ES-I3 (cell line): ENCODE results near the gene ABCB10.

ENCODE experiments used
- H3K36me3 ChIP-seq: 2 replicates; pipeline ENCODE4 v1.6.1; 2013; ENCODE audit warnings: mild to moderate bottlenecking, low read length, control low read depth, moderate library complexity; ENCODE audit not compliant: insufficient read depth
- H3K4me1 ChIP-seq: 2 replicates; pipeline ENCODE4 v1.6.1; 2013; ENCODE audit warnings: mild to moderate bottlenecking, control low read depth, low read length; ENCODE audit not compliant: insufficient read depth
- H3K9ac ChIP-seq: 2 replicates; pipeline ENCODE4 v1.6.1; 2013; ENCODE audit warnings: low read depth, mild to moderate bottlenecking, low read length, moderate library complexity
- H3K9me3 ChIP-seq: 2 replicates; pipeline ENCODE4 v1.6.1; 2013; ENCODE audit warnings: mild to moderate bottlenecking, low read length, moderate library complexity; ENCODE audit not compliant: control insufficient read depth, insufficient read depth

ABCB10 gene

GRCh38 chr1:229582011-229582694 is 23.6 kb upstream of the ABCB10 start:
- H3K4me1 ChIP-seq: peaks cover 12% of the 10 kb centered on the region
- H3K9me3 ChIP-seq: no peaks in the 10 kb centered on the region
- H3K9ac ChIP-seq: no peak overlapping the region
- H3K36me3 ChIP-seq: no peaks in the 10 kb centered on the region

GRCh38 chr1:229581485-229581884 is 23.0 kb upstream of the ABCB10 start:
- H3K9me3 ChIP-seq: no peaks in the 10 kb centered on the region
- no peak overlapping the region for H3K9ac ChIP-seq
- H3K4me1 ChIP-seq: peaks cover 12% of the 10 kb centered on the region
- no peaks in the 10 kb centered on the region for H3K36me3 ChIP-seq

DNA sequence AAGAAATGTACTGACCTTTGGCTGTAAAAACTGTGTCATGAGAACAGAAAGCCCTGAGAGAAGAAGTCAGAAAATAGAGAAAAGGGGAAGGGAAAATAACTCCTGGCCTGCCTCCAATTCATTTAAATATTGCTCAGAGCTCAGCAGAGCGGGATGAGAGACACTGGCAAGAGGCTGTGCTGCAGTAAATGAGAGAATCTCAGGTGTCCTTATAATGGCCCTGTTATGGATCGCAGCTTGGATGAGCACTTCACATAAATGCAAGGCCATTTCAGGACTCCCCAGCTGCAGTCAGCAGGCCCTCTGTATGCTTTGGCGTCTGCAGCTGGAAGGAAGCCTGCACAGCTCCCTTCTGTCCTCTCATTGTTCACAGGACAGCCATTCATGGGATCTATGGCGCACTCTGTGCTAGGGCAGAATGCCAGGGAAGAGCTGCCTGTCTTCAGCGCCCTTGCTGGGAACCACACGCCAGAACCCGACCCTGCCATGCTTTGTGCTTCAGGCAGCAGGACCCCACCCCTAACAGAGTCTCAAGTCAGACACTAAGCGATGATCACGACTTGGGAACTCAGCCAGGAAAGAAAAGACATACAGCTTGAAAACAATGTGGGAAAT is 20.7 kb upstream of the ABCB10 start:
- H3K9ac ChIP-seq: peak overlapping the region; percentile 8; the same call in 1 of the 2 replicates
- H3K36me3 ChIP-seq: no peaks in the 10 kb centered on the region
- H3K9me3 ChIP-seq: no peaks in the 10 kb centered on the region
- H3K4me1 ChIP-seq: peaks cover 12% of the 10 kb centered on the region

- Histone ChIP-seq H3K36me3 (no peaks in the 10 kb centered on the region), H3K9ac (no peak overlapping the region; the same call in 1 of the 2 replicates), H3K4me1 (peaks cover 12% of the 10 kb centered on the region), H3K9me3 (no peaks in the 10 kb centered on the region)
Observed at GRCh38 chr1:229578168-229579058, 19.9 kb upstream of the ABCB10 start.

GRCh38 chr1:229574679-229575442 is 16.4 kb upstream of the ABCB10 start:
- H3K9ac ChIP-seq: no peak overlapping the region

DNA sequence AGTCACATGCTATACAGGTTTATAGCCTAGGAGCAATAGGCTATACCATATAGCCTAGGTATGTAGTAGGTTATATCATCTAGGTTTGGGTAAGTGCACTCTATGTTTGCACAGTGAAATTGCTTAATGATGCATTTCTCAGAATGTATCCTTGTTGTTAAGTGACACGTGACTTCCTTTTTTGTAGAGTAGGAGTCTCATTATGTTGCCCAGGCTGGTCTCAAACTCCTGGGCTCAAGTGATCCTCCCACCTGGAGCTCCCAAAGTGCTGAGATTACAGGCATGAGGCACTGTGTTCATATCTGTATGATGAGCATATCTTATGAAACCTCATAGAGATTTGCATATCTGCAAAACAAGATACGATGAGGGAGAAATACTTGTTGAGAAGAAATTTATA is 13.8 kb upstream of the ABCB10 start:
- Histone ChIP-seq H3K4me1 (no peaks in the 10 kb centered on the region), H3K36me3 (no peaks in the 10 kb centered on the region), H3K9ac (no peak overlapping the region), H3K9me3 (no peaks in the 10 kb centered on the region)

More at GRCh38 chr1:229574679-229575442, 16.4 kb upstream of the ABCB10 start:
- H3K4me1 ChIP-seq: peaks cover 12% of the 10 kb centered on the region
- no peaks in the 10 kb centered on the region for H3K9me3 ChIP-seq
- H3K36me3 ChIP-seq: no peaks in the 10 kb centered on the region

DNA sequence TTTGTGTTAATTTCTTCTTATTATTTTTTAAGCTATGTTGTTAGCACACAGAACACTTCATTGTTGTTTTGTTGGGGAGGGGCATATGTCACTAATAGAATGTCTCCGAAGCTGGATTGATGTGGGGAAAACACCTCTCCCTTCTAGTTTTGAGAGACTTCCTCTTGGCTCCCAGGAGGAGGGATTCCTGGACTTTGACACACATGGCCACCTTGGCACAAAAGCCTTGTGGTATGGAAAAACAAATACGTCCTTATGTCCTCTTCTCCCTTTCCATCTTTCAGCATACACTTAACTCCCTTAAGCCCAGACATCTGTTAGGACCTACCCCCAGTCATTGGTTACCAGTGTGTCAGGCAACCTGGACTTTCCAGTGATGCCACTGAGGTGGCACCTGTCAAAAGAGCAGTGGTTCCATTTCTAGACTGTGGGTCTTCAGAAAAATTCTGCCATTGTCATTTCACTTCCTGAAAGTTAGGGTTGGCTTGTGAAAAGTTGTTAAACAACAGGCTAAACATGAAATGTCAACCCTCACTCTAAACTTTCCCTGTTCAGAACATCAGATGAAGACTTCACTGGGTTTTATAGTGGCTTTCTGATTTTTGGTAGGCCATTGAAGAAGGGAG is 12.5 kb upstream of the ABCB10 start:
- Histone ChIP-seq H3K4me1 (no peaks in the 10 kb centered on the region), H3K36me3 (no peaks in the 10 kb centered on the region), H3K9ac (no peak overlapping the region), H3K9me3 (no peaks in the 10 kb centered on the region)

DNA sequence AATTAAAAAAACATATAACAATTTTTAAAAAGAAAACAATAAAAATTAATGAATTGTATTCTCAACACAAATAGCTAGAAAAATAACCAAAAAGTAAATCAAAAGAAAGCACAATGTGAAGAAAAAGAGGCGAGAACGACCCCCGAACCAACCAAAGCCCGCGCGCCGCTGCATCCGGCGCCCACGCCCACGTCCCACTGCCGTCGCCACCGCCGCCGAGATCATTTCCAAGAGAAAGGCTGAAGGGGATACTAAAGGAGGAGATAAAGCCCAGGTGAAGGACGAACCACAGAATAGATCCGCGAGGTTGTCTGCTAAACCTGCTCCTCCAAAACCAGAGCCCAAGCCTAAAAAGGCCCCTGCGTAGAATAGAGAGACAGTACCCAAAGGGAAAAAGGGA is 11.8 kb upstream of the ABCB10 start:
- no peak overlapping the region for H3K9ac ChIP-seq
- no peaks in the 10 kb centered on the region for H3K36me3 ChIP-seq
- no peaks in the 10 kb centered on the region for H3K4me1 ChIP-seq
- H3K9me3 ChIP-seq: no peaks in the 10 kb centered on the region

DNA sequence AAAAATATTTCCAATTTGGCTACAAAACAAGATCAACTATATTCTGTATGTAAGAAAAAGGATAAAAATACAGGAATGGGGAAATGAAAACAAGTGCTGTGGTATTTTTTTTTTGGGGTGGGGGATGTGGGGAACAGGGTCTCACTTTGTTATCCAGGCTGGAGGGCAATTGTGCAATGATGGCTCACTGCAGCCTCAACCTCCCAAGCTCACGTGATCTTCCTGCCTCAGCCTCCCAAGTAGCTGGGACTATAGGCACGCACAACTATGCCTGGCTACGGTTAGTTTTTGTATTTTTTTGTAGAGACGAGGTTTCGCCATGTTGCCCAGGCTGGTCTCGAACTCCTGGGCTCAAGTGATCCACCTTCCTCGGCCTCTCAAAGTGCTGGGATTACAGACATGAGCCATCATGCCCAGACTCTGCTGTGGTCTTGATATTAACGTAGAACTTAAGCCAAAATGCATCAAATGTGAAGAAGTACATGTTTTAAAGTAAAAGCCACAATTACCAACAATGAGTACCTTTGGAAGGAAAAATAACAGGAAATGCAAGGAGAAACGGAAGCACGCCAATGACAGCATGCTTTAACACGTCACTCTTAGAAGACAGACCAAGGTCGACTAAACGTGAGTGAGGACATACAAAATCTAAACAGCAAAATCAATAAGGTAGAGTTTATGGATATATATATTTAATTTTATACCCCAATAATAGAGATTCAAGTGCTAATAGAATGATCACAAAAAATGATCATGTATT is 8.8 kb upstream of the ABCB10 start:
- Histone ChIP-seq H3K9ac (no peak overlapping the region), H3K36me3 (no peaks in the 10 kb centered on the region), H3K9me3 (no peaks in the 10 kb centered on the region), H3K4me1 (peaks cover 12% of the 10 kb centered on the region)

DNA sequence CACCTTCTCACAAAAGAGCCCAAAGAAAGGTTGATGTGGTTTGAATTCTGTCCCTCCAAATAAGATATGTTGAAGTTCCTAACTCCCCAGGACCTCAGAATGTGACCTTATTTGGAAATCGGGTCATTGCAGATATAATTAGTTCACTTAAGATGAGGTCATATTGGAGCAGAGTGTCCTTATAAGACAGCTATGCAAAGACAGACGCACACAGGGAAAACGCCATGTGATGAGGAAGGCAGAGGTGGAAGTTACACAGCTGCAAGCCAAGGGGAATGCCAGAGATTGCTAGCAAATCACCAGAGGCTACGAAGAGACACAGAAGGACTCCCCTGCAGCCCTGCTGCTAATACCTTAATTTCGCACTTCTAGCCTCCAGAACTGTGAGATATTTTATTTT is 5.2 kb upstream of the ABCB10 start:
- Histone ChIP-seq H3K9ac (no peak overlapping the region), H3K36me3 (no peaks in the 10 kb centered on the region), H3K9me3 (no peaks in the 10 kb centered on the region), H3K4me1 (peaks cover 15% of the 10 kb centered on the region)

DNA sequence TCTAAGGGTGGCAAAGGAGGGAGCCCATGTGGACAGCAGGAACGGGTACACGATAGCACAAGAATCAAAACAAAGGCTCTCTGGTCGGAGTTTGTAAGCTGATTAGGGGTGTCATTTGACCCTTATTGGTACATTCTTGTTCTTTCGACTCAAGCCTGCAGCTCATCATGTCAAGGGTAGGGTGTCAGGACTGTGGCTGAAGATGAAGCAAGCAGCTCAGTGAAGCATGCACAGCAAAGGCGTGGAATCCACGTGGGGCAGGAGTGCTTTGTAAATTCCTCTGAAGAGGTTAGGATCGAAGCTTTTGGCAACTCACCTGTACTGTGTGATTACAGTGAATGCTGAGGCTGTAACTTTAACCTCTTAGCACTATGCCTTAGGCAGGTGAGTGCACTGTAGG is 4.7 kb upstream of the ABCB10 start:
- no peaks in the 10 kb centered on the region for H3K9me3 ChIP-seq
- H3K36me3 ChIP-seq: no peaks in the 10 kb centered on the region
- H3K4me1 ChIP-seq: peaks cover 15% of the 10 kb centered on the region
- H3K9ac ChIP-seq: no peak overlapping the region

DNA sequence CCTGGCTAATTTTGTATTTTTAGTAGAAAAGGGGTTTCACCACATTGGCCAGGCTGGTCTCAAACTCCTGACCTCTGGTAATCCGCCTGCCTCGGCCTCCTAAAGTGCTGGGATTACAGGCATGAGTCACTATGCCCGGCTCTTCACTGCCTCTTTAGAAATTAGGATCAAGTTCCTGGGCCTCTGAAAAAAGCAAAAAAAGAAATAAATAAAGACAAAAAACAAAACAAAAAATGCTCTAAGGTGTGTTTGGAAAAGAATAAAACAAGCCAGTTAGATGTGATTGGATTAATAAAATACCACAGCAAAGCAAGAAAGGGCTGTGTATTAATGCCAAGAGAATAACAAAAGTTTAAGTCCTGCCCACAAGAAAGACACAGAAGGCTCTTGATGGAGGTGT is 4.2 kb upstream of the ABCB10 start:
- H3K9ac ChIP-seq: no peak overlapping the region
- H3K4me1 ChIP-seq: peaks cover 15% of the 10 kb centered on the region
- H3K36me3 ChIP-seq: no peaks in the 10 kb centered on the region
- H3K9me3 ChIP-seq: no peaks in the 10 kb centered on the region

- H3K36me3 ChIP-seq: no peaks in the 10 kb centered on the region
- no peak overlapping the region for H3K9ac ChIP-seq
- H3K9me3 ChIP-seq: no peaks in the 10 kb centered on the region
- H3K4me1 ChIP-seq: peaks cover 15% of the 10 kb centered on the region
Observed at GRCh38 chr1:229561141-229561540, 2.6 kb upstream of the ABCB10 start.
